Common myeloid progenitor, CD34-positive (primary cell): ENCODE measurements around the gene EIF3A.

ENCODE experiments used
- CTCF ChIA-PET: fragments of 350-600 bp; sonication (Branson Sonifier 250); formaldehyde crosslinking; loops from one replicate; lab custom pipeline; 2021; ENCODE audit warnings: antibody characterized with exemption; lab: Charles Lee
- POLR2A ChIA-PET: fragments of 350-600 bp; sonication (Branson Sonifier 250); formaldehyde crosslinking; loops from one replicate; lab custom pipeline; 2021; ENCODE audit warnings: antibody characterized with exemption; lab: Charles Lee
- DNase-seq, 3 donors: peaks; one replicate each; pipeline versions ENCODE4 v3.0.0 to v3.0.0-alpha.2; 2013
- H3K27ac ChIP-seq, 2 experiments: 1 replicate in 1 of 2; 2 replicates in 1 of 2; pipeline ENCODE4 v1.7.0; 2013; ENCODE audit warnings: inconsistent platforms in 2 of 2, low read length in 2 of 2, mild to moderate bottlenecking in 2 of 2, low read depth in 1 of 2, moderate library complexity in 1 of 2; ENCODE audit not compliant: severe bottlenecking in 2 of 2, insufficient read depth in 1 of 2, poor library complexity in 1 of 2
- H3K27me3 ChIP-seq, 5 experiments: replicated peaks in 2 of 5; 1 replicate in 3 of 5; 2 replicates in 2 of 5; pipeline versions ENCODE4 v1.6.1 to v1.7.0; 2013; ENCODE audit warnings: low read length in 4 of 5, mild to moderate bottlenecking in 2 of 5, moderate library complexity in 2 of 5, inconsistent platforms in 1 of 5; ENCODE audit not compliant: insufficient read depth in 5 of 5, control insufficient read depth in 4 of 5
- H3K36me3 ChIP-seq, 4 experiments: 1 replicate in 2 of 4; 2 replicates in 2 of 4; pipeline versions ENCODE4 v1.6.1 to v1.7.0; 2013; ENCODE audit warnings: low read length in 3 of 4, control low read depth in 1 of 4, mild to moderate bottlenecking in 1 of 4; ENCODE audit not compliant: control insufficient read depth in 4 of 4, insufficient read depth in 4 of 4
- H3K4me1 ChIP-seq, 4 experiments: 1 replicate in 3 of 4; 2 replicates in 1 of 4; pipeline versions ENCODE4 v1.6.1 to v1.7.1; 2013; ENCODE audit warnings: low read length in 3 of 4, mild to moderate bottlenecking in 3 of 4, control low read depth in 1 of 4, inconsistent platforms in 1 of 4, moderate library complexity in 1 of 4; ENCODE audit not compliant: control insufficient read depth in 4 of 4, insufficient read depth in 4 of 4; ENCODE audit errors: control extremely low read depth in 1 of 4
- H3K4me3 ChIP-seq, 7 experiments: 1 replicate in 4 of 7; 2 replicates in 3 of 7; pipeline versions ENCODE4 v1.5.1 to v1.7.0; 2013; ENCODE audit warnings: mild to moderate bottlenecking in 7 of 7, low read length in 6 of 7, moderate library complexity in 6 of 7, inconsistent platforms in 2 of 7, low read depth in 2 of 7, control low read depth in 1 of 7; ENCODE audit not compliant: insufficient read depth in 4 of 7, control insufficient read depth in 1 of 7; ENCODE audit errors: extremely low read depth in 1 of 7
- H3K9me3 ChIP-seq, 5 experiments: 1 replicate in 4 of 5; 2 replicates in 1 of 5; pipeline versions ENCODE4 v1.6.1 to v1.7.1; 2013; ENCODE audit warnings: low read length in 4 of 5, mild to moderate bottlenecking in 2 of 5, inconsistent platforms in 1 of 5, low read depth in 1 of 5, moderate library complexity in 1 of 5; ENCODE audit not compliant: control insufficient read depth in 4 of 5, insufficient read depth in 2 of 5; ENCODE audit errors: control extremely low read depth in 1 of 5
- WGBS: methylation state at CpG from one replicate; pipeline ENCODE4 v1.1.5; 2013; ENCODE audit not compliant: insufficient coverage; 5-methylcytosine and 5-hydroxymethylcytosine counted together

Gene EIF3A

DNA sequence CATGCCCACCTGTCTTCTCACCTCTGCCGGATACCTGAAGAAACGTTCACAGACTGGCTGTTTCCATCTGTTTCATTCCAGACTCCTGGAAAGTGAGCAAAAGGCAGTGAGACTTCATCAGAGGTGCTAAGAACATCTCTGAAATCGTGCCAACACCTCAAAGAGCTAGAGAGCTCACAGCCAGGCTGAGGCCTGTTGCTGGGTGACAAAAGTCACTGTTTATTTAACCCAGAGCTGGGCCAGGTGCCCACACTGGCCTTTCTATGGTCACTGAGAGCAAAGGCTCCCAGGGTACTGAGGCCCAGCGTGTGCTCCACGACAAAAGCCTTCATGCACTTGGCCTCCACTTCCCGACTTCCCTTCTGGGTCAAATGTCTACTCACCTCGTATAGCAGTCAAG lies 54.8 kb downstream of the EIF3A start:
- ChIA-PET CTCF (no interaction called here), POLR2A (no interaction called here)
- 96% methylated on average over 7 of the region's 7 CpGs for WGBS

DNA sequence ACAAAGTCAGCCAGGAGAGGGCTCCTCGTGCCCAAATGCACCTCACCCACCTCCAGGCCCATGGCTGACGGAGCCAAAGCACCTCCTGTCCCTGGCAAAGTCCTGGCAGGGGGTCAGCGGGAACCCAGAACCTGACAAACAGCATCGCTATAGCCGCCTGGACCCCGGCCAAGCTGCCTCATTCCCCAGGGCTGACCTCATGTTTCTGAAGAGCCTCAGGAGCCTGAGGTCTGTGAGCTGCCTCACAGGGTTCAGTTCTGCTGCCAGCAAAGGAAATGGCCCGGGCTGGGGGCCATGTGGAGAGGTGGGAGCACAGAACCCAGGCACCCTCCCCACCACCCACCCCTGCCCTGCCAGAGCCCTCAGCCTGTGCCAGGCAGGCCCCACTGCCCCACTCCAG lies 55.3 kb downstream of the EIF3A start:
- Histone ChIP-seq H3K4me3 (no peak overlapping the region), H3K4me1 (peaks cover 0 to 15% (median 10%) of the 10 kb centered on the region in 4 experiments), H3K9me3 (no peaks in the 10 kb centered on the region), H3K27ac (no peak overlapping the region), H3K27me3 (no peaks in the 10 kb centered on the region), H3K36me3 (no peaks in the 10 kb centered on the region)
- ChIA-PET POLR2A (no interaction called here), CTCF (no interaction called here)
- 88% methylated on average over 6 of the region's 7 CpGs for WGBS
- DNase-seq = no peak

More for the DNA sequence above, 54.8 kb downstream of the EIF3A start:
- no peak overlapping the region for H3K4me3 ChIP-seq
- no peak for DNase-seq
- H3K4me1 ChIP-seq = peaks cover 1 to 20% (median 13%) of the 10 kb centered on the region in 4 experiments
- no peaks in the 10 kb centered on the region for H3K36me3 ChIP-seq
- H3K27me3 ChIP-seq = peaks cover 0 to under 1% (median 0%) of the 10 kb centered on the region in 5 experiments
- H3K27ac ChIP-seq = no peak overlapping the region
- H3K9me3 ChIP-seq = no peaks in the 10 kb centered on the region

GRCh38 chr10:119024882-119025281 lies 55.7 kb downstream of the EIF3A start:
- Histone ChIP-seq H3K27me3 (no peaks in the 10 kb centered on the region), H3K4me1 (peaks cover 0 to 12% (median 8%) of the 10 kb centered on the region in 4 experiments), H3K9me3 (no peaks in the 10 kb centered on the region), H3K27ac (no peak overlapping the region), H3K36me3 (no peaks in the 10 kb centered on the region), H3K4me3 (no peak overlapping the region)
- DNase-seq = no peak
- POLR2A ChIA-PET = no interaction called here
- 69% methylated on average over 4 of the region's 6 CpGs for WGBS
- CTCF ChIA-PET = interaction anchor here (1.0 to 2.0 kb wide), 2 partner anchors 9 to 21 kb away, joined by 3 to 4 read pairs; no protein-coding TSS in a partner anchor

DNA sequence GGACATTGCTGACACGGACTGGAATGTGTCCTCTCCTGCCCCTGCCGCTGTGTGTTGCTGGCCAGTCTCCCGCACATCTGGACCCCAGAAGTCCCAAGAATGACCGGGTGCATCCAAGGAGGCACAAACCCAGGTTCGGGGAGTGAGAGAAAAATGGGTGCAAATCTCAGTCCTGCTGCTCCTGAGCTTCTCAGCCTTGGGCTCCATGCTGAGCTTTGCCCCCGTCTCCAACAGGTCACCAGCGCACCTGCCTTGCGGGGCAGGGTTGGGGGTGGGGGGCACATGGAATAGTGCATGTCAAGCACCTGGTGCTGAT lies 57.1 kb downstream of the EIF3A start:
- no peak overlapping the region for H3K27ac ChIP-seq
- WGBS = 88% methylated on average over 5 of the region's 8 CpGs
- H3K4me1 ChIP-seq = peaks cover 0 to under 1% (median under 1%) of the 10 kb centered on the region in 4 experiments
- DNase-seq = no peak
- peaks cover 0 to 2% (median 0%) of the 10 kb centered on the region in 5 experiments for H3K9me3 ChIP-seq
- H3K36me3 ChIP-seq = no peaks in the 10 kb centered on the region
- no peak overlapping the region for H3K4me3 ChIP-seq
- POLR2A ChIA-PET = no interaction called here
- no peaks in the 10 kb centered on the region for H3K27me3 ChIP-seq
- CTCF ChIA-PET = interaction anchor here (2.0 kb wide), 1 partner anchor 19 kb away, joined by 4 read pairs; no protein-coding TSS in a partner anchor

- H3K27ac ChIP-seq = no peak overlapping the region
- DNase-seq = no peak
- POLR2A ChIA-PET = no interaction called here
Observed at GRCh38 chr10:119022846-119023552, 57.6 kb downstream of the EIF3A start.

DNA sequence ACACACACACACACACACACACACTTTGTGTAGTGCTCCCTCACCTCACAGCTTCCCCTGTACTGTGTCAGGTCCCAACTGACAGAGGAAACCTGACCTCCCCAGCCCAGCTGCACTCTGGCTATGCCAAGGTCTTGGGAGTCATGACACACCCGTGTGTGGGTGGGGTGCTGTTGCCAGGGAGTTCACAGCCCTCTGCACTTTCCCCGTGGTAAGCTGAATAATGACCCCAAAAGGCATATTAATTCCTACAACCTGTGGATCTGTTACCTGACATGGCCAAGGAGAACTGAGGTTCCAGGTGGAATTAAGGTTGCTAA lies 60.0 kb downstream of the EIF3A start:
- peak in 1 of 3 donors; percentile 28 for DNase-seq
- POLR2A ChIA-PET = no interaction called here
- CTCF ChIA-PET = interaction anchor here (1.1 kb wide), 1 partner anchor 11 kb away, joined by 3 read pairs; no protein-coding TSS in a partner anchor
- no peak overlapping the region for H3K27ac ChIP-seq
- no peaks in the 10 kb centered on the region for H3K27me3 ChIP-seq
- H3K36me3 ChIP-seq = no peaks in the 10 kb centered on the region
- H3K4me1 ChIP-seq = no peaks in the 10 kb centered on the region
- H3K4me3 ChIP-seq = no peak overlapping the region
- peaks cover 0 to 2% (median 0%) of the 10 kb centered on the region in 5 experiments for H3K9me3 ChIP-seq
- WGBS = 83% methylated on average over 1 of the region's 2 CpGs

More at GRCh38 chr10:119022846-119023552, 57.6 kb downstream of the EIF3A start:
- H3K36me3 ChIP-seq = no peaks in the 10 kb centered on the region
- H3K27me3 ChIP-seq = no peaks in the 10 kb centered on the region
- 73% methylated on average over 6 of the region's 8 CpGs for WGBS
- H3K4me1 ChIP-seq = no peaks in the 10 kb centered on the region
- no peak overlapping the region for H3K4me3 ChIP-seq
- CTCF ChIA-PET = interaction anchor here (2.0 kb wide), 1 partner anchor 19 kb away, joined by 4 read pairs; no protein-coding TSS in a partner anchor
- peaks cover 0 to 2% (median 0%) of the 10 kb centered on the region in 5 experiments for H3K9me3 ChIP-seq

GRCh38 chr10:119007211-119007574 lies 73.4 kb downstream of the EIF3A start:
- no peak overlapping the region for H3K27ac ChIP-seq
- WGBS = 100% methylated on average over 1 of the region's 4 CpGs
- no peak for DNase-seq
- peaks cover 0 to 2% (median 0%) of the 10 kb centered on the region in 5 experiments for H3K9me3 ChIP-seq
- no peaks in the 10 kb centered on the region for H3K36me3 ChIP-seq
- POLR2A ChIA-PET = no interaction called here
- no peak overlapping the region for H3K4me3 ChIP-seq
- CTCF ChIA-PET = no interaction called here
- H3K27me3 ChIP-seq = peaks cover 0 to 4% (median 2%) of the 10 kb centered on the region in 5 experiments
- no peaks in the 10 kb centered on the region for H3K4me1 ChIP-seq
